Psoas muscle (tissue), 8 donors: ENCODE measurements around the gene SLC24A1. TPM values are rescaled to one million over a fixed set of nuclear protein-coding genes. Genes with fewer than 3 reads are reported as not detected.

Experiments used
- ATAC-seq, 4 donors: fragments of 200-7000 bp; cut with Tn5 transposase; one replicate each; pipeline ENCODE4 v1.9.1; 2020; ENCODE audit warnings: moderate library complexity in 3 of 4, mild to moderate bottlenecking in 2 of 4
- DNase-seq, 2 donors: peaks; one replicate each; pipeline ENCODE4 v3.0.0-alpha.2; 2020
- H3K27ac ChIP-seq: fragments of 200-600 bp; one replicate; pipeline ENCODE4 v1.8.0; 2022
- H3K27me3 ChIP-seq, 3 donors: fragments of 200-600 bp in 1 of 3; one replicate each; pipeline versions ENCODE4 v1.6.1 to v1.8.0; 2013 to 2022; ENCODE audit warnings: low read length in 2 of 3, mild to moderate bottlenecking in 2 of 3, moderate library complexity in 1 of 3; ENCODE audit not compliant: insufficient read depth in 3 of 3
- H3K36me3 ChIP-seq, 2 donors: fragments of 200-600 bp in 1 of 2; one replicate each; pipeline versions ENCODE4 v1.6.1 to v1.8.0; 2013 to 2022; ENCODE audit warnings: low read depth in 1 of 2, mild to moderate bottlenecking in 1 of 2, moderate library complexity in 1 of 2; ENCODE audit not compliant: insufficient read depth in 1 of 2
- H3K4me1 ChIP-seq: fragments of 200-600 bp; one replicate; pipeline ENCODE4 v1.8.0; 2022
- H3K4me3 ChIP-seq: fragments of 200-600 bp; one replicate; pipeline ENCODE4 v1.8.0; 2022; ENCODE audit warnings: mild to moderate bottlenecking
- H3K9me3 ChIP-seq: fragments of 200-600 bp; one replicate; pipeline ENCODE4 v1.8.0; 2022
- CTCF ChIP-seq: fragments of 200-600 bp; IDR thresholded peaks from one replicate; pipeline ENCODE4 v1.8.0; 2022; ENCODE audit warnings: antibody characterized with exemption
- WGBS, 3 donors: extraction: QIAGEN DNeasy Blood & Tissue Kit; methylation state at CpG; one replicate each; pipeline versions ENCODE4 v1.1.6 to v1.1.7; 2013; 5-methylcytosine and 5-hydroxymethylcytosine counted together
- intact Hi-C, 2 donors: fragments of 100-400 bp; cut with DNase I; formaldehyde crosslinking; loops; one replicate each; pipeline versions ENCODE4 v1.11.0 to v1.14.2; 2022
- polyA plus RNA-seq, 3 donors: library from polyadenylated mRNA; stranded (reverse); fragments of 200-250 nt; gene quantifications; one replicate each; pipeline ENCODE4 v1.2.3, GENCODE V29; 2013
- total RNA-seq, 4 donors: library from RNA; stranded (reverse); fragmentation: NEBNext Ultra II Directional in 2 of 4; extraction: Animal tissue kit (Norgen Biotek cat#: 25700) in 2 of 4; gene quantifications; one replicate each; pipeline versions ENCODE4 v1.2.1 to v1.2.4, GENCODE V29; 2021 to 2023
- donor health status: healthy with polysubstance abuse.
- donor health status: DM: no; HTN: no; CAD: no; lungs with moderate emphysema.
- donor health status: Bipolar disorder and iron deficiency.
- donor health status: healthy.
- donor health status: DM: yes; HTN: yes; CAD: no.
- donor health status: DM: no; HTN: no; CAD: no.
- donor health status: DM: no; HTN: no; CAD: no.
- donor health status: DM: yes; HTN: yes; CAD: no.

The SLC24A1 gene
- total and polyA plus RNA-seq, 7 donors, result 0.20 to 2.2 (median 0.74) TPM

- WGBS, 3 donors, result 86 to 99% (median 95%) methylated on average over 4 of the region's 4 CpGs
- Histone ChIP-seq H3K4me1 (no peaks in the 10 kb centered on the region), H3K36me3 (no peaks in the 10 kb centered on the region), H3K27me3 (no peaks in the 10 kb centered on the region), H3K27ac (no peak overlapping the region), H3K4me3 (no peak overlapping the region), H3K9me3 (no peaks in the 10 kb centered on the region)
- DNase-seq (no peak), ATAC-seq (no peak)
- intact Hi-C loops, result loop anchor here in 1 of 2 donors (10.0 kb wide), 1 partner anchor 641 kb away; no protein-coding TSS in a partner anchor
- no peak for TF ChIP-seq CTCF
Observed at GRCh38 chr15:65644282-65644681, 22.5 kb downstream of the SLC24A1 start.

- Histone ChIP-seq H3K9me3 (no peaks in the 10 kb centered on the region), H3K27me3 (no peaks in the 10 kb centered on the region), H3K4me1 (no peaks in the 10 kb centered on the region), H3K4me3 (no peak overlapping the region), H3K36me3 (no peaks in the 10 kb centered on the region), H3K27ac (no peak overlapping the region)
- no peak for TF ChIP-seq CTCF
- intact Hi-C loops, result loop anchor here in 1 of 2 donors (10.0 kb wide), 1 partner anchor 639 kb away; no protein-coding TSS in a partner anchor
- ATAC-seq, result no peak
- WGBS, 3 donors, result 85 to 94% (median 85%) methylated on average over 4 of the region's 4 CpGs
- DNase-seq, result no peak
Observed at GRCh38 chr15:65645392-65645791, 23.7 kb downstream of the SLC24A1 start.

GRCh38 chr15:65646486-65646885 lies 24.7 kb downstream of the SLC24A1 start:
- Histone ChIP-seq H3K4me3 (no peak overlapping the region), H3K36me3 (peaks cover 0 to 7% of the 10 kb centered on the region in 2 donors), H3K9me3 (no peaks in the 10 kb centered on the region), H3K27ac (no peak overlapping the region), H3K27me3 (no peaks in the 10 kb centered on the region), H3K4me1 (no peaks in the 10 kb centered on the region)
- no peak for TF ChIP-seq CTCF
- DNase-seq (no peak), ATAC-seq (no peak)
- WGBS, 3 donors, result 64 to 72% (median 67%) methylated on average over 4 of the region's 4 CpGs
- intact Hi-C loops, result loop anchor here in 1 of 2 donors (10.0 kb wide), 1 partner anchor 638 kb away; no protein-coding TSS in a partner anchor

- WGBS, 3 donors, result 92 to 95% (median 93%) methylated on average over 12 of the region's 12 CpGs
- Histone ChIP-seq H3K27me3 (no peaks in the 10 kb centered on the region), H3K9me3 (no peaks in the 10 kb centered on the region), H3K4me1 (no peaks in the 10 kb centered on the region), H3K36me3 (peaks cover 0 to 43% of the 10 kb centered on the region in 2 donors), H3K27ac (no peak overlapping the region), H3K4me3 (no peak overlapping the region)
- ATAC-seq (no peak), DNase-seq (no peak)
- intact Hi-C loops, result no loop called here
- no peak for TF ChIP-seq CTCF
Observed at GRCh38 chr15:65650312-65651041, 28.7 kb downstream of the SLC24A1 start.

- intact Hi-C loops, result no loop called here
- 95 to 100% (median 96%) methylated on average over 1 of the region's 1 CpG for WGBS, 3 donors
- no peak overlapping the region for H3K27ac ChIP-seq
- TF ChIP-seq CTCF, result no peak
- H3K4me3 ChIP-seq, result no peak overlapping the region
- no peaks in the 10 kb centered on the region for H3K9me3 ChIP-seq
- H3K4me1 ChIP-seq, result no peaks in the 10 kb centered on the region
- no peaks in the 10 kb centered on the region for H3K27me3 ChIP-seq
- no peak for ATAC-seq
- peaks cover 0 to 48% of the 10 kb centered on the region in 2 donors for H3K36me3 ChIP-seq
- no peak for DNase-seq
Observed at GRCh38 chr15:65651042-65651322, 29.2 kb downstream of the SLC24A1 start.
